IMR-90 (cell line): Measurements from ENCODE around the gene DSCAM. TPM values are rescaled to one million over a fixed set of nuclear protein-coding genes. Genes with fewer than 3 reads are reported as not detected.

Experiments
- ATAC-seq: fragments of 200-7000 bp; cut with Tn5 transposase; 2 replicates; pipeline ENCODE4 v1.9.1; 2020; ENCODE audit warnings: low read depth, mild to moderate bottlenecking, moderate library complexity
- BruUV-seq: library from RNA; stranded (reverse); fragments of 400-500 nt; replicated peaks from 2 replicates; lab custom pipeline; 2021; lab: Mats Ljungman, UMichigan
- CTCF ChIA-PET: fragments of 300-600 bp; formaldehyde crosslinking; extraction: SDS; loops from one replicate; lab custom pipeline; 2021; ENCODE audit warnings: antibody characterized with exemption; lab: Yijun Ruan, JAX
- POLR2A ChIA-PET: fragments of 300-600 bp; sonication (Branson Sonifier 250); formaldehyde crosslinking; loops from one replicate; lab custom pipeline; 2022; ENCODE audit warnings: antibody characterized with exemption; ENCODE audit not compliant: unreplicated experiment; lab: Charles Lee
- DNase-seq: peaks from one replicate; pipeline ENCODE4 v3.0.0; 2013
- H2AFZ ChIP-seq: replicated peaks from 2 replicates; pipeline ENCODE3; 2013; ENCODE audit warnings: low read length, mild to moderate bottlenecking; ENCODE audit not compliant: poor library complexity
- H2AK5ac ChIP-seq: 2 replicates; pipeline ENCODE4 v1.6.1; 2013; ENCODE audit warnings: low read depth, low read length, inconsistent platforms
- H2AK9ac ChIP-seq: replicated peaks from 2 replicates; pipeline ENCODE3; 2013; ENCODE audit warnings: mild to moderate bottlenecking, low read depth, low read length, moderate library complexity; ENCODE audit not compliant: poor library complexity
- H2BK120ac ChIP-seq: 2 replicates; pipeline ENCODE4 v1.6.1; 2013; ENCODE audit warnings: low read depth, low read length, inconsistent platforms
- H2BK15ac ChIP-seq: 3 replicates; pipeline ENCODE4 v1.6.1; 2013; ENCODE audit warnings: low read depth, low read length, inconsistent platforms
- H2BK20ac ChIP-seq: 2 replicates; pipeline ENCODE4 v1.6.1; 2013; ENCODE audit warnings: low read depth, mild to moderate bottlenecking, inconsistent platforms, low read length, moderate library complexity
- H2BK5ac ChIP-seq: 2 replicates; pipeline ENCODE4 v1.6.1; 2013; ENCODE audit warnings: mild to moderate bottlenecking, low read depth, low read length, inconsistent platforms; ENCODE audit not compliant: poor library complexity, severe bottlenecking
- H3K14ac ChIP-seq: replicated peaks from 2 replicates; pipeline ENCODE4 v1.6.1; 2013; ENCODE audit warnings: low read depth, low read length, inconsistent platforms
- H3K18ac ChIP-seq: 2 replicates; pipeline ENCODE4 v1.6.1; 2013; ENCODE audit warnings: low read depth, low read length, control low read depth
- H3K23ac ChIP-seq: 2 replicates; pipeline ENCODE4 v1.6.1; 2013; ENCODE audit warnings: low read depth, low read length, inconsistent platforms
- H3K27ac ChIP-seq: 2 replicates; pipeline ENCODE4 v1.5.1; 2013; ENCODE audit warnings: mild to moderate bottlenecking, control low read depth, low read length; ENCODE audit not compliant: insufficient read depth
- H3K27me3 ChIP-seq: 2 replicates; pipeline ENCODE4 v1.6.1; 2013; ENCODE audit warnings: low read length; ENCODE audit not compliant: control insufficient read depth, insufficient read depth
- H3K36me3 ChIP-seq: 2 replicates; pipeline ENCODE4 v1.6.1; 2013; ENCODE audit warnings: low read length, mixed read lengths; ENCODE audit not compliant: control insufficient read depth, insufficient read depth
- H3K4ac ChIP-seq: 2 replicates; pipeline ENCODE4 v1.6.1; 2013; ENCODE audit warnings: low read depth, low read length, inconsistent platforms
- H3K4me1 ChIP-seq: 2 replicates; pipeline ENCODE4 v1.6.1; 2013; ENCODE audit warnings: low read length, mixed read lengths; ENCODE audit not compliant: control insufficient read depth, insufficient read depth
- H3K4me2 ChIP-seq: 2 replicates; pipeline ENCODE4 v1.6.1; 2013; ENCODE audit warnings: low read depth, mild to moderate bottlenecking, control low read depth, low read length, moderate library complexity
- H3K4me3 ChIP-seq: 2 replicates; pipeline ENCODE4 v1.5.1; 2013; ENCODE audit warnings: low read depth, mild to moderate bottlenecking, control low read depth, low read length, moderate library complexity; ENCODE audit not compliant: insufficient read depth
- H3K56ac ChIP-seq: 2 replicates; pipeline ENCODE4 v1.6.1; 2013; ENCODE audit warnings: low read length, inconsistent platforms; ENCODE audit not compliant: insufficient read depth; ENCODE audit errors: extremely low read depth
- H3K79me1 ChIP-seq, 2 experiments: 2 replicates each; pipeline ENCODE4 v1.6.1; 2013; ENCODE audit warnings: low read length in 2 of 2, inconsistent platforms in 1 of 2, low read depth in 1 of 2
- H3K9ac ChIP-seq: 2 replicates; pipeline ENCODE4 v1.6.1; 2013; ENCODE audit warnings: low read depth, low read length, control low read depth
- H3K9me1 ChIP-seq: 2 replicates; pipeline ENCODE4 v1.6.1; 2013; ENCODE audit warnings: low read length, inconsistent platforms; ENCODE audit not compliant: insufficient read depth
- H3K9me3 ChIP-seq: 2 replicates; pipeline ENCODE4 v1.6.1; 2013; ENCODE audit warnings: low read length; ENCODE audit not compliant: control insufficient read depth, insufficient read depth
- H4K20me1 ChIP-seq: 2 replicates; pipeline ENCODE4 v1.6.1; 2013; ENCODE audit warnings: low read length, inconsistent platforms; ENCODE audit not compliant: insufficient read depth
- H4K5ac ChIP-seq: 2 replicates; pipeline ENCODE4 v1.6.1; 2013; ENCODE audit warnings: mild to moderate bottlenecking, low read depth, low read length, control low read depth
- H4K8ac ChIP-seq, 2 experiments: 2 replicates each; pipeline ENCODE4 v1.6.1; 2013; ENCODE audit warnings: low read depth in 2 of 2, low read length in 2 of 2, control low read depth in 1 of 2, inconsistent platforms in 1 of 2
- H4K91ac ChIP-seq: 2 replicates; pipeline ENCODE4 v1.6.1; 2013; ENCODE audit warnings: low read depth, low read length, inconsistent platforms; ENCODE audit not compliant: insufficient read depth
- CEBPB ChIP-seq: IDR thresholded peaks from 2 replicates; pipeline ENCODE4 v1.6.1; 2012; ENCODE audit warnings: low read depth, low read length, improper control_type of control experiment
- MAFK ChIP-seq: IDR thresholded peaks from 2 replicates; pipeline ENCODE4 v1.6.1; 2012; ENCODE audit warnings: low read depth, low read length, improper control_type of control experiment
- MAZ ChIP-seq: IDR thresholded peaks from 2 replicates; pipeline ENCODE4 v1.6.1; 2012; ENCODE audit warnings: low read depth, mild to moderate bottlenecking, low read length, improper control_type of control experiment, moderate library complexity, borderline replicate concordance
- NFE2L2 ChIP-seq: fragments of 150-350 bp; IDR thresholded peaks from 2 replicates; pipeline ENCODE4 v1.6.1; 2016; ENCODE audit warnings: low read depth, mild to moderate bottlenecking, low read length
- RAD21 ChIP-seq: IDR thresholded peaks from 2 replicates; pipeline ENCODE4 v1.6.1; 2012; ENCODE audit warnings: low read length, improper control_type of control experiment
- RCOR1 ChIP-seq: IDR thresholded peaks from 2 replicates; pipeline ENCODE4 v1.6.1; 2012; ENCODE audit warnings: mild to moderate bottlenecking, low read length, improper control_type of control experiment; ENCODE audit not compliant: insufficient replicate concordance
- RFX5 ChIP-seq: IDR thresholded peaks from 2 replicates; pipeline ENCODE4 v1.8.0; 2012; ENCODE audit warnings: low read depth, mild to moderate bottlenecking, low read length, moderate library complexity
- WGBS, 2 experiments: methylation state at CpG; one replicate each; pipeline versions ENCODE4 v1.1.5 to v1.1.7; 2013; ENCODE audit warnings: missing lambda C conversion rate in 2 of 2; ENCODE audit not compliant: insufficient read length in 1 of 2; ENCODE audit errors: extremely low coverage in 2 of 2; 5-methylcytosine and 5-hydroxymethylcytosine counted together
- dilution Hi-C: fragments of 300-500 bp; cut with HindIII; formaldehyde crosslinking; loops from one replicate; pipeline ENCODE4 v1.14.3; 2018; ENCODE audit warnings: low sequenced_read_pairs; ENCODE audit not compliant: unreplicated experiment
- in situ Hi-C: fragments of 300-500 bp; cut with MboI; formaldehyde crosslinking; loops from 3 replicates; pipeline ENCODE4 v1.14.3; 2019; ENCODE audit warnings: low sequenced_read_pairs, inconsistent platforms, mixed read lengths
- intact Hi-C: fragments of 100-400 bp; cut with micrococcal nuclease; formaldehyde crosslinking; loops from 2 replicates; pipeline ENCODE4 v1.10.0; 2022
- polyA plus RNA-seq, 3 experiments: library from polyadenylated mRNA; depleted of rRNA; stranded (reverse); fragments of >200 nt; gene quantifications; 2 replicates each; pipeline ENCODE4 v1.2.3, GENCODE V29; 2012; ENCODE audit warnings: low replicate concordance in 1 of 3
- total RNA-seq: library from RNA; depleted of rRNA; stranded (reverse); fragments of >200 nt; gene quantifications from 2 replicates; pipeline ENCODE4 v1.2.3, GENCODE V29; 2012
- TF ChIP-seq, protein P1 (sequence below): conservative IDR thresholded peaks from 2 replicates; pipeline ENCODE4 v1.5.1; 2012; ENCODE audit warnings: mild to moderate bottlenecking, low read depth, low read length, improper control_type of control experiment

The DSCAM gene
- total and polyA plus RNA-seq, 2 of the 4 experiments (the other 2 are of a cell fraction) = under 0.01 to 0.02 TPM

DNA sequence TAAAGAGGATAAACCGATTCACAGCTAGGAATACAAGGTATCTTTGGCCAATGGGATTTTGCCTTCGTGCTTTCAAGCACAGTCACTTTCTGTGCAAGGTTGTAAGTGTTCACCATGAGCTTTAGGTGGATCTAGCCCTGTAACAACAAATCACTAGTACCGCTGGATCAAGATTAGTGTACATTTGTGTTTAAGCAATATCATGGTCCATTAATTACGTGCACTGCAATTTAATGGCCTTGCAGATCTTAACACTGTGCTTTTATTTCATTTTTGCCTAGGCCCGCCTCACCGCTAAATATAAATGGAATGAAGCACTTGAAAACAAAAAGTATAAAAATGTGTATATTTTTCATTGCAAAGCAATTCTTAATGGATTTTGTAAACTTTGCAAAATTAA lies 461.1 kb downstream of the DSCAM start:
- no peak overlapping the region for H3K23ac ChIP-seq
- no peak overlapping the region for H2AK9ac ChIP-seq
- no peak overlapping the region for H3K27ac ChIP-seq
- H2BK120ac ChIP-seq = no peak overlapping the region
- no peak overlapping the region for H3K4me3 ChIP-seq
- in situ Hi-C loops = no loop called here
- no peak overlapping the region for H2BK15ac ChIP-seq
- no peak overlapping the region for H3K4ac ChIP-seq
- intact Hi-C loops = no loop called here
- H3K14ac ChIP-seq = no peak overlapping the region
- H2BK5ac ChIP-seq = no peak overlapping the region
- dilution Hi-C loops = no loop called here
- H3K4me2 ChIP-seq = no peak overlapping the region
- H4K20me1 ChIP-seq = no peaks in the 10 kb centered on the region
- no peaks in the 10 kb centered on the region for H3K79me1 ChIP-seq
- POLR2A ChIA-PET = no interaction called here
- no peaks in the 10 kb centered on the region for H3K36me3 ChIP-seq
- H2AFZ ChIP-seq = no peak overlapping the region
- no TSS peak for BruUV-seq
- no peak for ATAC-seq
- TF ChIP-seq RAD21 (no peak), RFX5 (no peak), CEBPB (no peak), MAZ (no peak), MAFK (no peak), NFE2L2 (no peak), RCOR1 (no peak)
- TF ChIP-seq, protein P1, sequence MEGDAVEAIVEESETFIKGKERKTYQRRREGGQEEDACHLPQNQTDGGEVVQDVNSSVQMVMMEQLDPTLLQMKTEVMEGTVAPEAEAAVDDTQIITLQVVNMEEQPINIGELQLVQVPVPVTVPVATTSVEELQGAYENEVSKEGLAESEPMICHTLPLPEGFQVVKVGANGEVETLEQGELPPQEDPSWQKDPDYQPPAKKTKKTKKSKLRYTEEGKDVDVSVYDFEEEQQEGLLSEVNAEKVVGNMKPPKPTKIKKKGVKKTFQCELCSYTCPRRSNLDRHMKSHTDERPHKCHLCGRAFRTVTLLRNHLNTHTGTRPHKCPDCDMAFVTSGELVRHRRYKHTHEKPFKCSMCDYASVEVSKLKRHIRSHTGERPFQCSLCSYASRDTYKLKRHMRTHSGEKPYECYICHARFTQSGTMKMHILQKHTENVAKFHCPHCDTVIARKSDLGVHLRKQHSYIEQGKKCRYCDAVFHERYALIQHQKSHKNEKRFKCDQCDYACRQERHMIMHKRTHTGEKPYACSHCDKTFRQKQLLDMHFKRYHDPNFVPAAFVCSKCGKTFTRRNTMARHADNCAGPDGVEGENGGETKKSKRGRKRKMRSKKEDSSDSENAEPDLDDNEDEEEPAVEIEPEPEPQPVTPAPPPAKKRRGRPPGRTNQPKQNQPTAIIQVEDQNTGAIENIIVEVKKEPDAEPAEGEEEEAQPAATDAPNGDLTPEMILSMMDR = no peak
- no peak overlapping the region for H2BK20ac ChIP-seq
- H4K8ac ChIP-seq = no peak overlapping the region
- no peak for DNase-seq
- H3K9ac ChIP-seq = no peak overlapping the region
- WGBS, 2 experiments = no CpG with 5 or more reads among the region's 6 CpGs
- peaks cover 22% of the 10 kb centered on the region for H3K9me3 ChIP-seq
- H3K4me1 ChIP-seq = no peaks in the 10 kb centered on the region
- no peaks in the 10 kb centered on the region for H3K27me3 ChIP-seq
- H2AK5ac ChIP-seq = no peak overlapping the region
- no peak overlapping the region for H3K18ac ChIP-seq
- no peaks in the 10 kb centered on the region for H3K9me1 ChIP-seq
- H3K56ac ChIP-seq = no peak overlapping the region
- no peak overlapping the region for H4K5ac ChIP-seq
- CTCF ChIA-PET = no interaction called here
- H4K91ac ChIP-seq = no peak overlapping the region
